ENCODE results near the gene KBTBD2. TPM values are rescaled to one million over a fixed set of nuclear protein-coding genes. Genes with fewer than 3 reads are reported as not detected.

The KBTBD2 gene
- polyA plus RNA-seq, 3 donors, result 23.7 to 48.4 (median 33.9) TPM

DNA sequence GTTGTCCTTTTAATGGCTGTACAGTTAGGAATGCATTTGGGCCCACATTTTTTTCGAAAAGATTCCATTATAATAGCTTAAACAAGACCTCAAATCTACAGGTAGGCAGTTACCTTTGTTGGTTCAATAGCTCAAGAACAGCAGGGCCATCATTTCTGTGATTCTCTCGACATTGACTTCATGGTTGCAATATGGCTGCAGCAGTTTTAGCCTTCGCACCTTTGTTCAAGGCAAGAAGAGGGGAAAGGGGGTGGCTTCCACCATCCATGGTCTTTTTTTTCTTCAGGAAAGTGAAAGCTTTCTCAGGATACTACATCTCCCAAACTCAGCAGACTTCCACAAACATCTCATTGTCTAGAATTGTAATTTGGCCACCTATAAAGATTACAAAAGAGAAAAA is 2.2 kb upstream of the KBTBD2 start:
- H3K79me2 ChIP-seq (ENCODE audit: insufficient read depth, low read length), result peaks cover 23% of the 10 kb centered on the region

GRCh38 chr7:32893207-32893524 is 1.6 kb upstream of the KBTBD2 start:
- Histone ChIP-seq H3K9ac (ENCODE audit: insufficient read depth, low read length, poor library complexity, severe bottlenecking) (peak overlapping the region; percentile 90), H2AFZ (ENCODE audit: insufficient read depth, low read depth, low read length, poor library complexity, severe bottlenecking) (peak overlapping the region; percentile 91), H3K79me2 (ENCODE audit: insufficient read depth, low read length) (peaks cover 28% of the 10 kb centered on the region), H3K4me2 (replicated peaks; ENCODE audit: extremely low read depth, low read length, poor library complexity, severe bottlenecking) (peak overlapping the region; percentile 82), H3K27ac (ENCODE audit: low read depth in 1 of 2, low read length in 2 of 2) (peak overlapping the region in 1 of 2 donors; percentile 98), H3K4me1 (ENCODE audit: control insufficient read depth in 1 of 2, insufficient read depth in 2 of 2, low read length in 2 of 2) (peaks cover 21 to 35% of the 10 kb centered on the region in 2 donors), H3K4me3 (replicated peaks in 1 of 3; ENCODE audit: low read depth in 2 of 3, low read length in 3 of 3) (peak overlapping the region in 1 of 3 experiments; percentile 77), H4K20me1 (ENCODE audit: insufficient read depth, low read length) (peaks cover 22% of the 10 kb centered on the region), H3K36me3 (replicated peaks in 1 of 2; ENCODE audit: control insufficient read depth in 1 of 2, insufficient read depth in 2 of 2, low read length in 2 of 2) (no peaks in the 10 kb centered on the region), H3K27me3 (ENCODE audit: control insufficient read depth in 2 of 2, insufficient read depth in 2 of 2, low read length in 2 of 2) (no peaks in the 10 kb centered on the region), H3K9me3 (replicated peaks in 1 of 2; ENCODE audit: control insufficient read depth in 1 of 2, insufficient read depth in 1 of 2, low read length in 2 of 2) (no peaks in the 10 kb centered on the region)
- peaks cover 0 to 2% (median 0%) of the 10 kb centered on the region in 7 donors for H3K9me3 Mint-ChIP-seq
- 100% methylated on average over 1 of the region's 4 CpGs for WGBS (ENCODE audit: insufficient coverage)
- H3K36me3 Mint-ChIP-seq, result peaks cover 5% of the 10 kb centered on the region in 2 donors
- intact Hi-C loops (cut with micrococcal nuclease), result loop anchor here (5.0 to 10.0 kb wide), 4 partner anchors 169 to 401 kb away; partner anchors contain the start of genes LSM5 (in 2 of the 2), NT5C3A (in 2 of the 2), AVL9 (in 1 of the 2) and BBS9 (in 1 of the 2)
- peaks cover 0 to 7% (median 3%) of the 10 kb centered on the region in 3 donors for H3K27me3 Mint-ChIP-seq (ENCODE audit: low read depth in 3 of 3)
- H3K4me3 Mint-ChIP-seq, result no peak overlapping the region
- peak overlapping the region; percentile 35 to 99 (median 98) for H3K27ac Mint-ChIP-seq
- H3K4me1 Mint-ChIP-seq, result peaks cover 32% of the 10 kb centered on the region
- TF ChIP-seq, protein P1, sequence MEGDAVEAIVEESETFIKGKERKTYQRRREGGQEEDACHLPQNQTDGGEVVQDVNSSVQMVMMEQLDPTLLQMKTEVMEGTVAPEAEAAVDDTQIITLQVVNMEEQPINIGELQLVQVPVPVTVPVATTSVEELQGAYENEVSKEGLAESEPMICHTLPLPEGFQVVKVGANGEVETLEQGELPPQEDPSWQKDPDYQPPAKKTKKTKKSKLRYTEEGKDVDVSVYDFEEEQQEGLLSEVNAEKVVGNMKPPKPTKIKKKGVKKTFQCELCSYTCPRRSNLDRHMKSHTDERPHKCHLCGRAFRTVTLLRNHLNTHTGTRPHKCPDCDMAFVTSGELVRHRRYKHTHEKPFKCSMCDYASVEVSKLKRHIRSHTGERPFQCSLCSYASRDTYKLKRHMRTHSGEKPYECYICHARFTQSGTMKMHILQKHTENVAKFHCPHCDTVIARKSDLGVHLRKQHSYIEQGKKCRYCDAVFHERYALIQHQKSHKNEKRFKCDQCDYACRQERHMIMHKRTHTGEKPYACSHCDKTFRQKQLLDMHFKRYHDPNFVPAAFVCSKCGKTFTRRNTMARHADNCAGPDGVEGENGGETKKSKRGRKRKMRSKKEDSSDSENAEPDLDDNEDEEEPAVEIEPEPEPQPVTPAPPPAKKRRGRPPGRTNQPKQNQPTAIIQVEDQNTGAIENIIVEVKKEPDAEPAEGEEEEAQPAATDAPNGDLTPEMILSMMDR (IDR thresholded peaks at IDR 0.05), result no peak
- no peak for DNase-seq

More for the DNA sequence above, 2.2 kb upstream of the KBTBD2 start:
- peaks cover 0 to 7% (median 3%) of the 10 kb centered on the region in 3 donors for H3K27me3 Mint-ChIP-seq (ENCODE audit: low read depth in 3 of 3)
- Histone ChIP-seq H3K4me2 (replicated peaks; ENCODE audit: extremely low read depth, low read length, poor library complexity, severe bottlenecking) (no peak overlapping the region), H3K36me3 (replicated peaks in 1 of 2; ENCODE audit: control insufficient read depth in 1 of 2, insufficient read depth in 2 of 2, low read length in 2 of 2) (no peaks in the 10 kb centered on the region), H3K27me3 (ENCODE audit: control insufficient read depth in 2 of 2, insufficient read depth in 2 of 2, low read length in 2 of 2) (no peaks in the 10 kb centered on the region), H3K4me3 (replicated peaks in 1 of 3; ENCODE audit: low read depth in 2 of 3, low read length in 3 of 3) (no peak overlapping the region), H3K9ac (ENCODE audit: insufficient read depth, low read length, poor library complexity, severe bottlenecking) (no peak overlapping the region), H3K9me3 (replicated peaks in 1 of 2; ENCODE audit: control insufficient read depth in 1 of 2, insufficient read depth in 1 of 2, low read length in 2 of 2) (no peaks in the 10 kb centered on the region), H4K20me1 (ENCODE audit: insufficient read depth, low read length) (peaks cover 16% of the 10 kb centered on the region), H2AFZ (ENCODE audit: insufficient read depth, low read depth, low read length, poor library complexity, severe bottlenecking) (peak overlapping the region; percentile 34), H3K4me1 (ENCODE audit: control insufficient read depth in 1 of 2, insufficient read depth in 2 of 2, low read length in 2 of 2) (peaks cover 21 to 29% of the 10 kb centered on the region in 2 donors), H3K27ac (ENCODE audit: low read depth in 1 of 2, low read length in 2 of 2) (no peak overlapping the region)
- H3K4me1 Mint-ChIP-seq, result peaks cover 26% of the 10 kb centered on the region
- H3K4me3 Mint-ChIP-seq, result no peak overlapping the region
- intact Hi-C loops (cut with micrococcal nuclease), result loop anchor here (5.0 to 10.0 kb wide), 4 partner anchors 169 to 401 kb away; partner anchors contain the start of genes LSM5 (in 2 of the 2), NT5C3A (in 2 of the 2), AVL9 (in 1 of the 2) and BBS9 (in 1 of the 2)
- H3K36me3 Mint-ChIP-seq, result peaks cover under 1 to 1% of the 10 kb centered on the region in 2 donors
- 100% methylated on average over 1 of the region's 3 CpGs for WGBS (ENCODE audit: insufficient coverage)
- TF ChIP-seq, protein P1 (IDR thresholded peaks at IDR 0.05), result no peak
- peaks cover 0 to 2% (median 0%) of the 10 kb centered on the region in 7 donors for H3K9me3 Mint-ChIP-seq
- no peak for DNase-seq
- peak overlapping the region in 3 of 7 donors; percentile 4 to 99 (median 98) for H3K27ac Mint-ChIP-seq
